Omental fat pad (tissue), 4 donors: ENCODE data around the gene LENG8. TPM values are rescaled to one million over a fixed set of nuclear protein-coding genes. Genes with fewer than 3 reads are reported as not detected.

ENCODE experiments used
- ATAC-seq: fragments of 150-250 bp; one replicate; pipeline ENCODE4 v1.9.1; 2016; ENCODE audit warnings: mild to moderate bottlenecking, moderate library complexity; ENCODE audit not compliant: low FRiP score
- DNase-seq: peaks from one replicate; pipeline ENCODE4 v3.0.0-alpha.2; 2019; ENCODE audit warnings: low spot score
- CTCF ChIP-seq, 3 donors: fragments of 450-650 bp; IDR thresholded peaks; one replicate each; pipeline ENCODE4 v1.5.1; 2016 to 2017; ENCODE audit warnings: antibody characterized with exemption in 3 of 3, mild to moderate bottlenecking in 3 of 3, moderate library complexity in 2 of 3
- total RNA-seq, 4 donors: library from RNA; depleted of rRNA; stranded (reverse); fragments of >200 nt; gene quantifications; one replicate each; pipeline ENCODE4 v1.1.0, GENCODE V29; 2016

Gene LENG8
- total RNA-seq, 4 donors from 2014 or later: 79.5 to 160 (median 112) TPM

- ATAC-seq (no peak), DNase-seq (no peak)
- TF ChIP-seq CTCF (IDR thresholded peaks at IDR 0.05): no peak
Measured at GRCh38 chr19:54433697-54434096, 15.3 kb upstream of the LENG8 start.

GRCh38 chr19:54434112-54434872, 14.7 kb upstream of the LENG8 start:
- DNase-seq: no peak
- ATAC-seq: no peak
- TF ChIP-seq CTCF (IDR thresholded peaks at IDR 0.05): no peak

- DNase-seq (no peak), ATAC-seq (no peak)
- no peak for TF ChIP-seq CTCF (IDR thresholded peaks at IDR 0.05)
Measured at GRCh38 chr19:54434873-54435214, 14.2 kb upstream of the LENG8 start.

GRCh38 chr19:54435551-54436016, 13.4 kb upstream of the LENG8 start:
- no peak for ATAC-seq
- no peak for TF ChIP-seq CTCF (IDR thresholded peaks at IDR 0.05)
- DNase-seq: no peak

GRCh38 chr19:54436031-54436523, 12.9 kb upstream of the LENG8 start:
- no peak for ATAC-seq

GRCh38 chr19:54436628-54437252, 12.3 kb upstream of the LENG8 start:
- no peak for DNase-seq
- TF ChIP-seq CTCF (IDR thresholded peaks at IDR 0.05): no peak
- no peak for ATAC-seq

More at GRCh38 chr19:54436031-54436523, 12.9 kb upstream of the LENG8 start:
- no peak for DNase-seq
- no peak for TF ChIP-seq CTCF (IDR thresholded peaks at IDR 0.05)
